Nephron (organoid): ENCODE measurements around the gene CERCAM.
A peak's percentile ranks its signal among the peaks of the same experiment; 100 is the strongest.

Source experiments
- H3K27ac Mint-ChIP-seq, 3 experiments: 2 replicates each; pipeline ENCODE4 v1.8.0; 2020; ENCODE audit warnings: mixed read lengths in 3 of 3, mild to moderate bottlenecking in 2 of 3, moderate library complexity in 1 of 3
- H3K27me3 Mint-ChIP-seq: 2 replicates; pipeline ENCODE4 v1.8.0; 2021; ENCODE audit warnings: low read depth, mild to moderate bottlenecking, moderate library complexity, mixed read lengths
- H3K36me3 Mint-ChIP-seq: 2 replicates; pipeline ENCODE4 v1.8.0; 2020; ENCODE audit warnings: low read depth, mixed read lengths
- H3K4me1 Mint-ChIP-seq: 2 replicates; pipeline ENCODE4 v1.8.0; 2020; ENCODE audit warnings: mixed read lengths
- H3K4me3 Mint-ChIP-seq, 3 experiments: 2 replicates each; pipeline ENCODE4 v1.8.0; 2020; ENCODE audit warnings: mild to moderate bottlenecking in 3 of 3, mixed read lengths in 3 of 3, moderate library complexity in 2 of 3
- H3K9me3 Mint-ChIP-seq: 2 replicates; pipeline ENCODE4 v1.8.0; 2020; ENCODE audit warnings: mixed read lengths
- CTCF ChIP-seq, 3 experiments: fragments of 200-600 bp; sonication (generic); IDR thresholded peaks; one replicate each; pipeline ENCODE4 v1.5.0; 2021; ENCODE audit warnings: antibody characterized with exemption in 3 of 3; ENCODE audit not compliant: unreplicated experiment in 3 of 3

Gene CERCAM

GRCh38 chr9:128391956-128392301 lies 28.7 kb upstream of the CERCAM start:
- H3K9me3 Mint-ChIP-seq, result no peaks in the 10 kb centered on the region
- no peak for TF ChIP-seq CTCF (IDR thresholded peaks at IDR 0.05; ENCODE audit: unreplicated experiment in 3 of 3)
- H3K36me3 Mint-ChIP-seq, result peaks cover 20% of the 10 kb centered on the region

GRCh38 chr9:128392302-128393144 lies 28.1 kb upstream of the CERCAM start:
- Mint-ChIP-seq H3K4me1 (peaks cover 10% of the 10 kb centered on the region), H3K4me3 (peak overlapping the region; percentile 63 to 84 (median 79)), H3K36me3 (peaks cover 20% of the 10 kb centered on the region), H3K27ac (no peak overlapping the region), H3K27me3 (peaks cover 83% of the 10 kb centered on the region), H3K9me3 (no peaks in the 10 kb centered on the region)
- TF ChIP-seq CTCF (IDR thresholded peaks at IDR 0.05; ENCODE audit: unreplicated experiment in 3 of 3), result no peak

More at GRCh38 chr9:128391956-128392301, 28.7 kb upstream of the CERCAM start:
- no peak overlapping the region for H3K27ac Mint-ChIP-seq
- H3K4me1 Mint-ChIP-seq, result peaks cover 10% of the 10 kb centered on the region
- peaks cover 77% of the 10 kb centered on the region for H3K27me3 Mint-ChIP-seq
- peak overlapping the region; percentile 63 to 84 (median 79) for H3K4me3 Mint-ChIP-seq

GRCh38 chr9:128393145-128393775 lies 27.4 kb upstream of the CERCAM start:
- Mint-ChIP-seq H3K4me3 (peak overlapping the region in 2 of 3 experiments; percentile 38 to 59), H3K9me3 (no peaks in the 10 kb centered on the region), H3K36me3 (peaks cover 17% of the 10 kb centered on the region), H3K27me3 (peaks cover 90% of the 10 kb centered on the region), H3K27ac (no peak overlapping the region), H3K4me1 (peaks cover 10% of the 10 kb centered on the region)
- TF ChIP-seq CTCF (IDR thresholded peaks at IDR 0.05; ENCODE audit: unreplicated experiment in 3 of 3), result no peak

- Mint-ChIP-seq H3K4me3 (peak overlapping the region; percentile 27 to 72 (median 55)), H3K9me3 (no peaks in the 10 kb centered on the region), H3K36me3 (peaks cover 16% of the 10 kb centered on the region)
These were observed 26.7 kb upstream of the CERCAM start for GRCh38 chr9:128393970-128394369.

GRCh38 chr9:128394379-128395168 lies 26.1 kb upstream of the CERCAM start:
- H3K4me1 Mint-ChIP-seq, result peaks cover 10% of the 10 kb centered on the region
- peaks cover 11% of the 10 kb centered on the region for H3K36me3 Mint-ChIP-seq
- peaks cover 90% of the 10 kb centered on the region for H3K27me3 Mint-ChIP-seq
- no peak for TF ChIP-seq CTCF (IDR thresholded peaks at IDR 0.05; ENCODE audit: unreplicated experiment in 3 of 3)
- H3K9me3 Mint-ChIP-seq, result no peaks in the 10 kb centered on the region
- no peak overlapping the region for H3K27ac Mint-ChIP-seq
- peak overlapping the region; percentile 27 to 72 (median 55) for H3K4me3 Mint-ChIP-seq

More at GRCh38 chr9:128393970-128394369, 26.7 kb upstream of the CERCAM start:
- TF ChIP-seq CTCF (IDR thresholded peaks at IDR 0.05; ENCODE audit: unreplicated experiment in 3 of 3), result no peak
- Mint-ChIP-seq H3K4me1 (peaks cover 10% of the 10 kb centered on the region), H3K27me3 (peaks cover 92% of the 10 kb centered on the region), H3K27ac (no peak overlapping the region)
